GM20000 (cell line): ENCODE measurements around the gene TBX3.

Experiments
- DNase-seq: peaks from one replicate; pipeline ENCODE4 v3.0.0; 2012; ENCODE audit warnings: low spot score
- CTCF ChIP-seq: IDR thresholded peaks from 2 replicates; pipeline ENCODE4 v1.5.1; 2012; ENCODE audit warnings: mild to moderate bottlenecking, control low read depth; ENCODE audit errors: extremely low read depth, missing control alignments

The TBX3 gene

DNA sequence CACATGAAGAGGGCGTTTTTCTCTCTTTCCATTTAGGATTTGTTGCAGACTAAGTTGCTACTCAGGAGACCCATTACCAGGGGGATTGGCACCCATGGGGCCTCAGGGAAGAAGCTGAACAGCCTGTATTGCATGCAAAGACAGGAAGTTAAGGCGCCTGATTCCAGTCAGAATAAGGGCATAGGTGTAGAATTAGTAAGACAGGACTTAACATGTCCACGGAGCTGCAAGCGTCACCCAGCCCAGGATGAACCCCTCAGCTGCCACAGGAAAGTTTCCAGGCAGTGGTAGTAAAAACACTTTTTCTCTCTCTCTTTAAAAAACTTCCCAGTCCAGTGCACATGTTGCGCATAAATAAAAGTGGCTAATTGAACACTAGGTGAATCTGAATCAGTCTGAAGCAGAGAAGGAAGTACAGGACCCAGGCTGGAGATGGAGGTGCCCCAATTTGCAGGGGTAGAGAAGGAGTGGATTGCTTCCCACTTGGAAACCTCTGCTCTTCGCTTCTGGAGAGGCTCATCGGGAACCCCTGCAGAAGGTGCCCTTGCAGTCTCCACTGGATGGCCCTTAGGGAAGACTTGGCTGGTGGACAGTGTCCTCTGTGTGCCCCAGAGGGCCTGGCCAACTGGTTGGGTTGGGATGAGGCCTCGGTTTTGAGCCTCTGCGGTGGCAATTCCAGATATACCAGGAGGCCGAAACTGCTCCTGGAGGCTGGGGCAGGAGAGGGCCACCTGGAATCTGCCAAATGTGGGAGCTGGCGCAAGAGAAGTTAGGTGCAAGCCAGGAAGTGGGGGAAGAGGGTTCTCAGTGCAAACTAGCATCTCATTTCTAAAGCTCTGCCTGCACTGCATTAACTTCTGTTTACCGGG, 10.7 kb upstream of the TBX3 start:
- no peak for DNase-seq
- no peak for TF ChIP-seq CTCF

- TF ChIP-seq CTCF: no peak
- no peak for DNase-seq
Measured at GRCh38 chr12:114693532-114693931, 9.6 kb upstream of the TBX3 start.

GRCh38 chr12:114693059-114693531, 9.1 kb upstream of the TBX3 start:
- no peak for DNase-seq
- TF ChIP-seq CTCF: no peak

DNA sequence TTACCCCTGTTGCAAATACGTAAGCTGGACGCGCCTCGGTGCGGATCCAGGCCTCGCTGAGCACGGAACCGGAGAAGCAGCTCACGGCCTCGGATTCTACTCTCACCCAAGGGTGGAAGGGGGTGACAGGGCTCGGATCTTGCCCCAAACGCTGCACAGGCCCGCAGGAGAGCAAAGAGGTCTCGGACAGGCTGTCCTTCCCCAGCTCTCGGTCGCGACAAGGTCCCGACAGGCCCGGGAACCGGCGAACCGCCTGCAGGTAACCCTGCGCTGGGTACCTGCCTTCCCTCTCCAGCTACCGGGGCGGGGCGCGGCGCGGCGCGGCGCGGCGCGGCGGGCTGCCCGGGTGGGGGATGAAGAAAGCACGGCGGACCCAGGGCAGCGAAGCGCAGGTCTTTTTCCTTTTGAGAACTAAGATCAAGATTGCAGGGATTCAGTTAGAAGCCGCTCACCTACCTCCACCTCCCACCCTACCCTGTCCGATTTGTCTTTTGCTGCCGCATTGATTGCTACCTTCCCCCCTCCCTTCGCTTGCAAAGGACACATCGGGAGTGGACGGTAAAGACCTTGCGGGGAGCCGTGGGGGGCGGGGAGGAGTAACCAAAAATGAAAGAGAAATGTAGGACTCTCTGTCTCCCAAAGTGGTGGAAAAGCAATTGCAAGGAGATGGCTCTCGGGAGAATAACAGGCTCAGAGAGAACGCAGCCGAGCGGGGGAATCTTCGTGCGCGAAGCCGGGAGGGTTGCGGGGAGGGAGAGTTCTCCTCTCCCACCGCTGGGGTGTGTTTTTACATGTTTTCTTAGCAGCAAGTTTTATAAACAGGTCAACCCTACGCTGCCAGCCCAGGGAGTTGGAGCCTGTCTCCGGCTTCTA, 8.4 kb upstream of the TBX3 start:
- TF ChIP-seq CTCF: no peak
- no peak for DNase-seq

- DNase-seq: no peak
- TF ChIP-seq CTCF: no peak
Measured at GRCh38 chr12:114691763-114692185, 7.8 kb upstream of the TBX3 start.

GRCh38 chr12:114691196-114691595, 7.2 kb upstream of the TBX3 start:
- TF ChIP-seq CTCF: no peak

More at GRCh38 chr12:114691196-114691595, 7.2 kb upstream of the TBX3 start:
- DNase-seq: no peak
